ENCODE results near the gene BTBD18. TPM values are rescaled to one million over a fixed set of nuclear protein-coding genes. Genes with fewer than 3 reads are reported as not detected.

BTBD18 gene
- total RNA-seq, 1 donor from 2014 or later, result not detected

GRCh38 chr11:57787006-57787604, 35.5 kb upstream of the BTBD18 start:
- intact Hi-C loops (cut with micrococcal nuclease), result no loop called here
- H3K36me3 Mint-ChIP-seq (ENCODE audit: low read depth), result peaks cover 2% of the 10 kb centered on the region
- peaks cover 33% of the 10 kb centered on the region for H3K4me1 Mint-ChIP-seq (ENCODE audit: low read depth)
- no peaks in the 10 kb centered on the region for H3K27me3 Mint-ChIP-seq (ENCODE audit: insufficient read depth)
- no peak for DNase-seq (ENCODE audit: low spot score)
- H3K4me3 Mint-ChIP-seq, result no peak overlapping the region
- no peak overlapping the region for H3K27ac Mint-ChIP-seq
- no peaks in the 10 kb centered on the region for H3K9me3 Mint-ChIP-seq

- no peak for DNase-seq (ENCODE audit: low spot score)
- Mint-ChIP-seq H3K4me1 (ENCODE audit: low read depth) (peaks cover 30% of the 10 kb centered on the region), H3K9me3 (no peaks in the 10 kb centered on the region), H3K4me3 (no peak overlapping the region), H3K27me3 (ENCODE audit: insufficient read depth) (no peaks in the 10 kb centered on the region), H3K36me3 (ENCODE audit: low read depth) (no peaks in the 10 kb centered on the region), H3K27ac (no peak overlapping the region)
- intact Hi-C loops (cut with micrococcal nuclease), result no loop called here
Observed at GRCh38 chr11:57786436-57786835, 34.8 kb upstream of the BTBD18 start.

GRCh38 chr11:57785072-57785471, 33.5 kb upstream of the BTBD18 start:
- intact Hi-C loops (cut with micrococcal nuclease), result no loop called here
- no peaks in the 10 kb centered on the region for H3K9me3 Mint-ChIP-seq
- no peaks in the 10 kb centered on the region for H3K36me3 Mint-ChIP-seq (ENCODE audit: low read depth)
- peaks cover 25% of the 10 kb centered on the region for H3K4me1 Mint-ChIP-seq (ENCODE audit: low read depth)
- H3K27ac Mint-ChIP-seq, result no peak overlapping the region
- DNase-seq (ENCODE audit: low spot score), result no peak
- no peak overlapping the region for H3K4me3 Mint-ChIP-seq
- H3K27me3 Mint-ChIP-seq (ENCODE audit: insufficient read depth), result no peaks in the 10 kb centered on the region

GRCh38 chr11:57781529-57781943, 29.9 kb upstream of the BTBD18 start:
- Mint-ChIP-seq H3K36me3 (ENCODE audit: low read depth) (no peaks in the 10 kb centered on the region), H3K27me3 (ENCODE audit: insufficient read depth) (no peaks in the 10 kb centered on the region), H3K27ac (no peak overlapping the region), H3K9me3 (no peaks in the 10 kb centered on the region), H3K4me1 (ENCODE audit: low read depth) (peaks cover 22% of the 10 kb centered on the region), H3K4me3 (no peak overlapping the region)
- no peak for DNase-seq (ENCODE audit: low spot score)
- intact Hi-C loops (cut with micrococcal nuclease), result no loop called here

GRCh38 chr11:57779276-57779675, 27.7 kb upstream of the BTBD18 start:
- Mint-ChIP-seq H3K27ac (no peak overlapping the region), H3K9me3 (no peaks in the 10 kb centered on the region), H3K27me3 (ENCODE audit: insufficient read depth) (no peaks in the 10 kb centered on the region), H3K4me3 (no peak overlapping the region), H3K4me1 (ENCODE audit: low read depth) (peaks cover 28% of the 10 kb centered on the region), H3K36me3 (ENCODE audit: low read depth) (no peaks in the 10 kb centered on the region)
- no peak for DNase-seq (ENCODE audit: low spot score)
- intact Hi-C loops (cut with micrococcal nuclease), result no loop called here

GRCh38 chr11:57778318-57779037, 26.9 kb upstream of the BTBD18 start:
- H3K27ac Mint-ChIP-seq, result no peak overlapping the region
- no peak for DNase-seq (ENCODE audit: low spot score)
- H3K4me3 Mint-ChIP-seq, result no peak overlapping the region
- no peaks in the 10 kb centered on the region for H3K27me3 Mint-ChIP-seq (ENCODE audit: insufficient read depth)
- intact Hi-C loops (cut with micrococcal nuclease), result no loop called here
- H3K4me1 Mint-ChIP-seq (ENCODE audit: low read depth), result peaks cover 28% of the 10 kb centered on the region
- no peaks in the 10 kb centered on the region for H3K36me3 Mint-ChIP-seq (ENCODE audit: low read depth)
- H3K9me3 Mint-ChIP-seq, result no peaks in the 10 kb centered on the region

GRCh38 chr11:57777969-57778317, 26.3 kb upstream of the BTBD18 start:
- H3K27me3 Mint-ChIP-seq (ENCODE audit: insufficient read depth), result no peaks in the 10 kb centered on the region
- intact Hi-C loops (cut with micrococcal nuclease), result no loop called here
- no peaks in the 10 kb centered on the region for H3K36me3 Mint-ChIP-seq (ENCODE audit: low read depth)
- H3K4me1 Mint-ChIP-seq (ENCODE audit: low read depth), result peaks cover 30% of the 10 kb centered on the region
- H3K27ac Mint-ChIP-seq, result no peak overlapping the region
- no peak overlapping the region for H3K4me3 Mint-ChIP-seq
- no peak for DNase-seq (ENCODE audit: low spot score)
- no peaks in the 10 kb centered on the region for H3K9me3 Mint-ChIP-seq

- intact Hi-C loops (cut with micrococcal nuclease), result no loop called here
- no peak overlapping the region for H3K4me3 Mint-ChIP-seq
- no peaks in the 10 kb centered on the region for H3K9me3 Mint-ChIP-seq
Observed at GRCh38 chr11:57776577-57777210, 25.1 kb upstream of the BTBD18 start.

GRCh38 chr11:57776031-57776521, 24.5 kb upstream of the BTBD18 start:
- Mint-ChIP-seq H3K9me3 (no peaks in the 10 kb centered on the region), H3K36me3 (ENCODE audit: low read depth) (peaks cover 3% of the 10 kb centered on the region), H3K27me3 (ENCODE audit: insufficient read depth) (no peaks in the 10 kb centered on the region), H3K4me3 (no peak overlapping the region), H3K4me1 (ENCODE audit: low read depth) (peaks cover 30% of the 10 kb centered on the region), H3K27ac (no peak overlapping the region)
- intact Hi-C loops (cut with micrococcal nuclease), result no loop called here
- DNase-seq (ENCODE audit: low spot score), result no peak

More at GRCh38 chr11:57776577-57777210, 25.1 kb upstream of the BTBD18 start:
- peaks cover 36% of the 10 kb centered on the region for H3K4me1 Mint-ChIP-seq (ENCODE audit: low read depth)
- no peaks in the 10 kb centered on the region for H3K27me3 Mint-ChIP-seq (ENCODE audit: insufficient read depth)
- H3K36me3 Mint-ChIP-seq (ENCODE audit: low read depth), result no peaks in the 10 kb centered on the region
- DNase-seq (ENCODE audit: low spot score), result no peak
- H3K27ac Mint-ChIP-seq, result no peak overlapping the region

GRCh38 chr11:57775491-57775890, 23.9 kb upstream of the BTBD18 start:
- intact Hi-C loops (cut with micrococcal nuclease), result no loop called here
- peaks cover 3% of the 10 kb centered on the region for H3K36me3 Mint-ChIP-seq (ENCODE audit: low read depth)
- H3K4me1 Mint-ChIP-seq (ENCODE audit: low read depth), result peaks cover 30% of the 10 kb centered on the region
- H3K4me3 Mint-ChIP-seq, result no peak overlapping the region
- no peaks in the 10 kb centered on the region for H3K27me3 Mint-ChIP-seq (ENCODE audit: insufficient read depth)
- H3K27ac Mint-ChIP-seq, result no peak overlapping the region
- H3K9me3 Mint-ChIP-seq, result no peaks in the 10 kb centered on the region
- no peak for DNase-seq (ENCODE audit: low spot score)

GRCh38 chr11:57773026-57773598, 21.5 kb upstream of the BTBD18 start:
- intact Hi-C loops (cut with micrococcal nuclease), result no loop called here
- H3K4me1 Mint-ChIP-seq (ENCODE audit: low read depth), result peaks cover 20% of the 10 kb centered on the region
- peaks cover 3% of the 10 kb centered on the region for H3K36me3 Mint-ChIP-seq (ENCODE audit: low read depth)
- no peak overlapping the region for H3K4me3 Mint-ChIP-seq
- no peak for DNase-seq (ENCODE audit: low spot score)
- no peak overlapping the region for H3K27ac Mint-ChIP-seq
- H3K27me3 Mint-ChIP-seq (ENCODE audit: insufficient read depth), result no peaks in the 10 kb centered on the region
- H3K9me3 Mint-ChIP-seq, result no peaks in the 10 kb centered on the region

GRCh38 chr11:57772562-57772961, 20.9 kb upstream of the BTBD18 start:
- DNase-seq (ENCODE audit: low spot score), result no peak
- H3K36me3 Mint-ChIP-seq (ENCODE audit: low read depth), result peaks cover 3% of the 10 kb centered on the region
- no peaks in the 10 kb centered on the region for H3K9me3 Mint-ChIP-seq
- no peaks in the 10 kb centered on the region for H3K27me3 Mint-ChIP-seq (ENCODE audit: insufficient read depth)
- peaks cover 20% of the 10 kb centered on the region for H3K4me1 Mint-ChIP-seq (ENCODE audit: low read depth)
- intact Hi-C loops (cut with micrococcal nuclease), result no loop called here
- H3K4me3 Mint-ChIP-seq, result no peak overlapping the region
- H3K27ac Mint-ChIP-seq, result no peak overlapping the region

- Mint-ChIP-seq H3K36me3 (ENCODE audit: low read depth) (peaks cover 7% of the 10 kb centered on the region), H3K4me1 (ENCODE audit: low read depth) (peaks cover 20% of the 10 kb centered on the region), H3K27me3 (ENCODE audit: insufficient read depth) (no peaks in the 10 kb centered on the region)
Observed at GRCh38 chr11:57771365-57771764, 19.7 kb upstream of the BTBD18 start.

More at GRCh38 chr11:57771365-57771764, 19.7 kb upstream of the BTBD18 start:
- no peak overlapping the region for H3K27ac Mint-ChIP-seq
- H3K4me3 Mint-ChIP-seq, result no peak overlapping the region
- peaks cover 3% of the 10 kb centered on the region for H3K9me3 Mint-ChIP-seq
- no peak for DNase-seq (ENCODE audit: low spot score)
- intact Hi-C loops (cut with micrococcal nuclease), result no loop called here

Data from activated T-helper 1 cell treated with anti-CD3 and anti-CD28 coated beads, Interleukin-12 subunit alpha, Interleukin-12 subunit beta, Interleukin-2, Interleukin-4 antibody, amounts not matched to agents 30 ng/mL and 10 ng/mL and 1 ng/mL, durations not matched to agents 14 hours and 24 hours and 36 hours (primary cell).